ENCODE data around the gene FXN.

DNA sequence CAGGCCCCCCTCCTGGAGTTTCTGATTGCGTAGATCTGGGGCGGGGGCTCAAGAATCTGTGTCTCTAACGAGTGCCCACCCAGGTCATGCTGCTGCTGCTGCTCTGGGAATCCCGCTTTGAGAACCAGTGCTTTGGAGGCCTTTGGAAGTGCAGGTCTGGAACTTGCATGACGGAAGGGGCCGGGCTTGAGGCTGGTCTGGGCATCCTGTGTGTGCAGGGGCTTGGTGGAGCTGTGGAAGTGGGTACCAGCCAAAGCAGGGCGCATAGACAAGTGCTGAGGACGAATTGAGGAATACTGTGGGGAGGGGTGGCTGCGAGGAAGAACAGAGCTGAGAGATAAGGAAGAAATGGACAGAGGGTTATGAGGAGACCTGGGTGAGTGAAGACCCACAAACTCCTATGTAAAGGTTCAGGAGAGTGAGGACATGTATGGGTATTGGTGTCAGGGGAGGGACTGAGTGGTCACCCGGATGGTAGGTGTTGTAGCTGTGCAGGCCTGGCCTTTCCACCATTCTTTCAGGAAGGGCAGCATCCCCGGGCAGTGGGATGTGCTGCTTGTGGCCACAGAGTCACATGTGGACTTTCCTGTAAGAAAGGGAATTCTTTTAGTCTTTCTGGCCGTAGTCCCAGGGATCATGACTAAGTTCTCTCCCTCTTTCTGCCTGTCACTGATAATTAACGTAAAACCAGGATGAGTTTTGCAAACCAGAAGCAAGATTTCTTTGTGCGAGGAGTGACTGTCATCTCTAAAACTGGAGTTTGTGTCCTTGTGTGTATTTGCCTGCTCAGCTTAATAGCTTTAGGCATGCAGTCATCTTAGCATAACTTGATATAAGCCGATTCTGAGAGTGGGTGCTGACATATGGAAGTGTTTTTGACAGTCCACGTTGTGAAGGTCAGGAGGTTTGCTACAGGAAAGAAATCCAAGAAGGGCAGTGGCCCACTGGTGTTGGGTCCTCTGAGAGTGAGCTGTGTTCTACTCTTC is 95.2 kb downstream of the FXN start:
- TF ChIP-seq RXRA (IDR thresholded peaks at IDR 0.05; ENCODE audit: borderline replicate concordance, low read depth) (no peak), RAD21 (IDR thresholded peaks at IDR 0.05; ENCODE audit: low read length) (no peak), RFX5 (IDR thresholded peaks at IDR 0.05; ENCODE audit: low read length) (no peak), ELF1 (IDR thresholded peaks at IDR 0.05) (no peak), EP300 (IDR thresholded peaks at IDR 0.05; ENCODE audit: borderline replicate concordance in 1 of 2, low read depth in 1 of 2, low read length in 1 of 2) (peak; percentile 40 to 76; a peak in 2 of 4 replicates), TCF12 (IDR thresholded peaks at IDR 0.05) (peak; percentile 88), JUND (IDR thresholded peaks at IDR 0.05) (peak; percentile 78)
- TF ChIP-seq, protein P1, sequence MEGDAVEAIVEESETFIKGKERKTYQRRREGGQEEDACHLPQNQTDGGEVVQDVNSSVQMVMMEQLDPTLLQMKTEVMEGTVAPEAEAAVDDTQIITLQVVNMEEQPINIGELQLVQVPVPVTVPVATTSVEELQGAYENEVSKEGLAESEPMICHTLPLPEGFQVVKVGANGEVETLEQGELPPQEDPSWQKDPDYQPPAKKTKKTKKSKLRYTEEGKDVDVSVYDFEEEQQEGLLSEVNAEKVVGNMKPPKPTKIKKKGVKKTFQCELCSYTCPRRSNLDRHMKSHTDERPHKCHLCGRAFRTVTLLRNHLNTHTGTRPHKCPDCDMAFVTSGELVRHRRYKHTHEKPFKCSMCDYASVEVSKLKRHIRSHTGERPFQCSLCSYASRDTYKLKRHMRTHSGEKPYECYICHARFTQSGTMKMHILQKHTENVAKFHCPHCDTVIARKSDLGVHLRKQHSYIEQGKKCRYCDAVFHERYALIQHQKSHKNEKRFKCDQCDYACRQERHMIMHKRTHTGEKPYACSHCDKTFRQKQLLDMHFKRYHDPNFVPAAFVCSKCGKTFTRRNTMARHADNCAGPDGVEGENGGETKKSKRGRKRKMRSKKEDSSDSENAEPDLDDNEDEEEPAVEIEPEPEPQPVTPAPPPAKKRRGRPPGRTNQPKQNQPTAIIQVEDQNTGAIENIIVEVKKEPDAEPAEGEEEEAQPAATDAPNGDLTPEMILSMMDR (IDR thresholded peaks at IDR 0.05), result no peak
- TF ChIP-seq, protein P2, sequence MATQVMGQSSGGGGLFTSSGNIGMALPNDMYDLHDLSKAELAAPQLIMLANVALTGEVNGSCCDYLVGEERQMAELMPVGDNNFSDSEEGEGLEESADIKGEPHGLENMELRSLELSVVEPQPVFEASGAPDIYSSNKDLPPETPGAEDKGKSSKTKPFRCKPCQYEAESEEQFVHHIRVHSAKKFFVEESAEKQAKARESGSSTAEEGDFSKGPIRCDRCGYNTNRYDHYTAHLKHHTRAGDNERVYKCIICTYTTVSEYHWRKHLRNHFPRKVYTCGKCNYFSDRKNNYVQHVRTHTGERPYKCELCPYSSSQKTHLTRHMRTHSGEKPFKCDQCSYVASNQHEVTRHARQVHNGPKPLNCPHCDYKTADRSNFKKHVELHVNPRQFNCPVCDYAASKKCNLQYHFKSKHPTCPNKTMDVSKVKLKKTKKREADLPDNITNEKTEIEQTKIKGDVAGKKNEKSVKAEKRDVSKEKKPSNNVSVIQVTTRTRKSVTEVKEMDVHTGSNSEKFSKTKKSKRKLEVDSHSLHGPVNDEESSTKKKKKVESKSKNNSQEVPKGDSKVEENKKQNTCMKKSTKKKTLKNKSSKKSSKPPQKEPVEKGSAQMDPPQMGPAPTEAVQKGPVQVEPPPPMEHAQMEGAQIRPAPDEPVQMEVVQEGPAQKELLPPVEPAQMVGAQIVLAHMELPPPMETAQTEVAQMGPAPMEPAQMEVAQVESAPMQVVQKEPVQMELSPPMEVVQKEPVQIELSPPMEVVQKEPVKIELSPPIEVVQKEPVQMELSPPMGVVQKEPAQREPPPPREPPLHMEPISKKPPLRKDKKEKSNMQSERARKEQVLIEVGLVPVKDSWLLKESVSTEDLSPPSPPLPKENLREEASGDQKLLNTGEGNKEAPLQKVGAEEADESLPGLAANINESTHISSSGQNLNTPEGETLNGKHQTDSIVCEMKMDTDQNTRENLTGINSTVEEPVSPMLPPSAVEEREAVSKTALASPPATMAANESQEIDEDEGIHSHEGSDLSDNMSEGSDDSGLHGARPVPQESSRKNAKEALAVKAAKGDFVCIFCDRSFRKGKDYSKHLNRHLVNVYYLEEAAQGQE (IDR thresholded peaks at IDR 0.05; ENCODE audit: low read depth, low read length), result no peak
- TF ChIP-seq, protein P3, sequence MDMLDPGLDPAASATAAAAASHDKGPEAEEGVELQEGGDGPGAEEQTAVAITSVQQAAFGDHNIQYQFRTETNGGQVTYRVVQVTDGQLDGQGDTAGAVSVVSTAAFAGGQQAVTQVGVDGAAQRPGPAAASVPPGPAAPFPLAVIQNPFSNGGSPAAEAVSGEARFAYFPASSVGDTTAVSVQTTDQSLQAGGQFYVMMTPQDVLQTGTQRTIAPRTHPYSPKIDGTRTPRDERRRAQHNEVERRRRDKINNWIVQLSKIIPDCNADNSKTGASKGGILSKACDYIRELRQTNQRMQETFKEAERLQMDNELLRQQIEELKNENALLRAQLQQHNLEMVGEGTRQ (IDR thresholded peaks at IDR 0.05; ENCODE audit: borderline replicate concordance, low read depth, low read length), result no peak
